GM12878 (cell line): Measurements from ENCODE around the gene TJP1. TPM values are rescaled to one million over a fixed set of nuclear protein-coding genes. Genes with fewer than 3 reads are reported as not detected.

Experiments
- ATAC-seq: fragments of 200-7000 bp; cut with Tn5 transposase; 3 replicates; pipeline ENCODE4 v1.9.1; 2020; ENCODE audit warnings: mild to moderate bottlenecking, moderate library complexity
- BruUV-seq: library from RNA; stranded (reverse); fragments of 400-500 nt; replicated peaks from 2 replicates; lab custom pipeline; 2021; lab: Mats Ljungman, UMichigan
- CTCF ChIA-PET: fragments of 300-600 bp; sonication (Branson Sonifier 250); formaldehyde crosslinking; extraction: SDS; loops from one replicate; lab custom pipeline; 2021; ENCODE audit warnings: inconsistent platforms; lab: Yijun Ruan, JAX
- POLR2A ChIA-PET: fragments of 350-600 bp; formaldehyde crosslinking; extraction: SDS; loops from one replicate; lab custom pipeline; 2021; ENCODE audit warnings: inconsistent platforms; lab: Charles Lee
- RAD21 ChIA-PET: fragments of 300-600 bp; sonication (Branson Sonifier 250); formaldehyde crosslinking; loops from one replicate; lab custom pipeline; 2023; ENCODE audit warnings: antibody characterized with exemption; ENCODE audit not compliant: unreplicated experiment; lab: Charles Lee
- SMC1A ChIA-PET: fragments of 300-600 bp; sonication (Branson Sonifier 250); formaldehyde crosslinking; loops from one replicate; lab custom pipeline; 2023; ENCODE audit not compliant: unreplicated experiment, uncharacterized antibody; lab: Charles Lee
- DNase-seq: peaks from one replicate; pipeline ENCODE4 v3.0.0-alpha.2; 2011; ENCODE audit warnings: low read depth, low spot score
- FAIRE-seq: peaks from 3 replicates; lab custom pipeline; 2011; peaks lifted over from hg19 to GRCh38; lab: Jason Lieb, UNC
- H2AFZ ChIP-seq: 2 replicates; pipeline ENCODE4 v1.6.0; 2011; ENCODE audit warnings: low read depth, low read length, control low read depth; ENCODE audit not compliant: control insufficient read depth
- H3K27ac ChIP-seq: 2 replicates; pipeline ENCODE4 v1.5.1; 2011; ENCODE audit warnings: control low read depth; ENCODE audit not compliant: control insufficient read depth, insufficient read depth
- H3K27me3 ChIP-seq, 2 experiments: replicated peaks in 1 of 2; 2 replicates each; pipeline versions ENCODE4 v1.6.0 to v1.6.1; 2011; ENCODE audit warnings: low read length in 1 of 2; ENCODE audit not compliant: control insufficient read depth in 2 of 2, insufficient read depth in 2 of 2
- H3K36me3 ChIP-seq, 2 experiments: 2 replicates each; pipeline ENCODE4 v1.5.1; 2011; ENCODE audit warnings: low read length in 1 of 2; ENCODE audit not compliant: control insufficient read depth in 2 of 2, insufficient read depth in 2 of 2
- H3K4me1 ChIP-seq: 2 replicates; pipeline ENCODE4 v1.6.1; 2011; ENCODE audit warnings: mild to moderate bottlenecking, low read length, moderate library complexity, mixed read lengths; ENCODE audit not compliant: control insufficient read depth, insufficient read depth
- H3K4me2 ChIP-seq: 2 replicates; pipeline ENCODE4 v1.6.0; 2011; ENCODE audit warnings: control low read depth; ENCODE audit not compliant: control insufficient read depth, insufficient read depth
- H3K4me3 ChIP-seq: fragments of 200-600 bp; sonication (generic); 2 replicates; pipeline ENCODE4 v1.5.1; 2016
- H3K79me2 ChIP-seq: 2 replicates; pipeline ENCODE4 v1.6.0; 2011; ENCODE audit warnings: low read length; ENCODE audit not compliant: control insufficient read depth, insufficient read depth
- H3K9ac ChIP-seq: 2 replicates; pipeline ENCODE4 v1.8.0; 2011; ENCODE audit warnings: low read length, control low read depth, mixed read lengths; ENCODE audit not compliant: control insufficient read depth, insufficient read depth
- H3K9me3 ChIP-seq: replicated peaks from 3 replicates; pipeline ENCODE4 v1.5.1; 2011; ENCODE audit warnings: mild to moderate bottlenecking, low read length; ENCODE audit not compliant: control insufficient read depth, insufficient read depth
- H4K20me1 ChIP-seq: 2 replicates; pipeline ENCODE4 v1.6.0; 2011; ENCODE audit not compliant: control insufficient read depth, insufficient read depth
- FOXM1 ChIP-seq: IDR thresholded peaks from 2 replicates; pipeline ENCODE4 v1.6.1; 2012; ENCODE audit warnings: low read depth, mild to moderate bottlenecking, inconsistent platforms, low read length, moderate library complexity
- MEF2B ChIP-seq: fragments of 450-650 bp; IDR thresholded peaks from 2 replicates; pipeline ENCODE4 v1.6.1; 2018; ENCODE audit warnings: mild to moderate bottlenecking, moderate library complexity; ENCODE audit not compliant: partially characterized antibody, poor library complexity, severe bottlenecking
- NR2F1 ChIP-seq: fragments of 450-650 bp; conservative IDR thresholded peaks from 2 replicates; pipeline ENCODE4 v1.6.1; 2017; ENCODE audit warnings: mild to moderate bottlenecking
- PAX8 ChIP-seq: fragments of 450-650 bp; IDR thresholded peaks from 2 replicates; pipeline ENCODE4 v1.6.1; 2017; ENCODE audit warnings: mild to moderate bottlenecking, moderate library complexity
- in situ Hi-C: fragments of 300-500 bp; cut with MboI; formaldehyde crosslinking; loops from 9 replicates; pipeline ENCODE4 v1.14.3; 2018; ENCODE audit warnings: mixed read lengths
- intact Hi-C: fragments of 100-400 bp; cut with micrococcal nuclease; formaldehyde crosslinking; loops from one replicate; pipeline ENCODE4 v1.14.2; 2022; ENCODE audit not compliant: unreplicated experiment
- polyA plus RNA-seq, 11 experiments: library from polyadenylated mRNA; depleted of rRNA in 4 of 11; unstranded in 6 of 11; stranded (reverse) in 5 of 11; fragments of >200 nt; fragmentation: Nextera tagmentation in 4 of 11; fragmentation: Illumina TruSeq in 1 of 11; extraction: Ambion mirVana in 4 of 11; extraction: Trizol in 1 of 11; gene quantifications; 1 replicate in 1 of 11; 2 replicates in 10 of 11; pipeline versions ENCODE4 v1.2.1 to v1.2.3, GENCODE V29; 2011 to 2016; ENCODE audit warnings: inconsistent platforms in 2 of 11, missing spikeins in 2 of 11, low read depth in 1 of 11
- total RNA-seq, 4 experiments: library from RNA; depleted of rRNA in 3 of 4; stranded (reverse); fragments of >200 nt in 3 of 4; fragmentation: Illumina TruSeq in 1 of 4; extraction: Trizol in 1 of 4; gene quantifications; 2 replicates each; pipeline versions ENCODE4 v1.2.1 to v1.2.3, GENCODE V29; 2013 to 2021
- TF ChIP-seq, protein P1 (sequence below): fragments of 450-650 bp; IDR thresholded peaks from 2 replicates; pipeline ENCODE4 v1.6.1; 2017; ENCODE audit warnings: mild to moderate bottlenecking, moderate library complexity
- TF ChIP-seq, protein P2 (sequence below): fragments of 150-350 bp; IDR thresholded peaks from 2 replicates; pipeline ENCODE4 v1.6.1; 2016; ENCODE audit warnings: low read depth, low read length

The TJP1 gene
- total and polyA plus RNA-seq, 10 of the 15 experiments (the other 5 are each of a cell fraction or from before 2014, with no cell fraction given), result 0.01 to 0.49 (median 0.08) TPM; not detected in 7

DNA sequence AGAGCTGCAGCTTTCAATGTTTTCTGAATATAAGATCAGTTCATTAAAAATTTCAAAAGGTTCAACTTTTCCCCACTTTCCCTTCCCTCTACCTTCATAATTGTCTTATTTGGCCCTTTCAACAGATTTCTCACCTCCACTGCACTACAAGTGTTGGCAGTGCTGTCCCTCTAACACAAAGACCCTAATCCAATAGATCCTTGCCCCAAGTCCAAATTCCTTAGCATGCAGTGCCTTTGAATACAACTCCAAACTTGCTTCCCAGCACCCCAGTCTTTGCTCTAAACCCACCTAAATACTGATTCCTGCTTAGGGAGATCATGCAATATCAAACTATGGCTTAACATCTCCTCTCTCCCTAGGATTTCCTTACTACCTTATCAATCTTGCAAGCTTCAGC is 43.9 kb downstream of the TJP1 start:
- no peak overlapping the region for H3K9ac ChIP-seq
- H3K79me2 ChIP-seq, result no peaks in the 10 kb centered on the region
- ATAC-seq (no peak), DNase-seq (no peak), FAIRE-seq (no peak)
- ChIA-PET CTCF (no interaction called here), RAD21 (no interaction called here), POLR2A (no interaction called here), SMC1A (no interaction called here)
- no peak overlapping the region for H3K4me3 ChIP-seq
- no peaks in the 10 kb centered on the region for H3K4me1 ChIP-seq
- no peak overlapping the region for H3K4me2 ChIP-seq
- no peaks in the 10 kb centered on the region for H3K36me3 ChIP-seq
- H4K20me1 ChIP-seq, result no peaks in the 10 kb centered on the region
- H3K9me3 ChIP-seq, result no peaks in the 10 kb centered on the region
- TF ChIP-seq FOXM1 (no peak), PAX8 (no peak), NR2F1 (no peak), MEF2B (no peak)
- TF ChIP-seq, protein P1, sequence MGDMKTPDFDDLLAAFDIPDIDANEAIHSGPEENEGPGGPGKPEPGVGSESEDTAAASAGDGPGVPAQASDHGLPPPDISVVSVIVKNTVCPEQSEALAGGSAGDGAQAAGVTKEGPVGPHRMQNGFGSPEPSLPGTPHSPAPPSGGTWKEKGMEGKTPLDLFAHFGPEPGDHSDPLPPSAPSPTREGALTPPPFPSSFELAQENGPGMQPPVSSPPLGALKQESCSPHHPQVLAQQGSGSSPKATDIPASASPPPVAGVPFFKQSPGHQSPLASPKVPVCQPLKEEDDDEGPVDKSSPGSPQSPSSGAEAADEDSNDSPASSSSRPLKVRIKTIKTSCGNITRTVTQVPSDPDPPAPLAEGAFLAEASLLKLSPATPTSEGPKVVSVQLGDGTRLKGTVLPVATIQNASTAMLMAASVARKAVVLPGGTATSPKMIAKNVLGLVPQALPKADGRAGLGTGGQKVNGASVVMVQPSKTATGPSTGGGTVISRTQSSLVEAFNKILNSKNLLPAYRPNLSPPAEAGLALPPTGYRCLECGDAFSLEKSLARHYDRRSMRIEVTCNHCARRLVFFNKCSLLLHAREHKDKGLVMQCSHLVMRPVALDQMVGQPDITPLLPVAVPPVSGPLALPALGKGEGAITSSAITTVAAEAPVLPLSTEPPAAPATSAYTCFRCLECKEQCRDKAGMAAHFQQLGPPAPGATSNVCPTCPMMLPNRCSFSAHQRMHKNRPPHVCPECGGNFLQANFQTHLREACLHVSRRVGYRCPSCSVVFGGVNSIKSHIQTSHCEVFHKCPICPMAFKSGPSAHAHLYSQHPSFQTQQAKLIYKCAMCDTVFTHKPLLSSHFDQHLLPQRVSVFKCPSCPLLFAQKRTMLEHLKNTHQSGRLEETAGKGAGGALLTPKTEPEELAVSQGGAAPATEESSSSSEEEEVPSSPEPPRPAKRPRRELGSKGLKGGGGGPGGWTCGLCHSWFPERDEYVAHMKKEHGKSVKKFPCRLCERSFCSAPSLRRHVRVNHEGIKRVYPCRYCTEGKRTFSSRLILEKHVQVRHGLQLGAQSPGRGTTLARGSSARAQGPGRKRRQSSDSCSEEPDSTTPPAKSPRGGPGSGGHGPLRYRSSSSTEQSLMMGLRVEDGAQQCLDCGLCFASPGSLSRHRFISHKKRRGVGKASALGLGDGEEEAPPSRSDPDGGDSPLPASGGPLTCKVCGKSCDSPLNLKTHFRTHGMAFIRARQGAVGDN, result no peak
- TF ChIP-seq, protein P2, sequence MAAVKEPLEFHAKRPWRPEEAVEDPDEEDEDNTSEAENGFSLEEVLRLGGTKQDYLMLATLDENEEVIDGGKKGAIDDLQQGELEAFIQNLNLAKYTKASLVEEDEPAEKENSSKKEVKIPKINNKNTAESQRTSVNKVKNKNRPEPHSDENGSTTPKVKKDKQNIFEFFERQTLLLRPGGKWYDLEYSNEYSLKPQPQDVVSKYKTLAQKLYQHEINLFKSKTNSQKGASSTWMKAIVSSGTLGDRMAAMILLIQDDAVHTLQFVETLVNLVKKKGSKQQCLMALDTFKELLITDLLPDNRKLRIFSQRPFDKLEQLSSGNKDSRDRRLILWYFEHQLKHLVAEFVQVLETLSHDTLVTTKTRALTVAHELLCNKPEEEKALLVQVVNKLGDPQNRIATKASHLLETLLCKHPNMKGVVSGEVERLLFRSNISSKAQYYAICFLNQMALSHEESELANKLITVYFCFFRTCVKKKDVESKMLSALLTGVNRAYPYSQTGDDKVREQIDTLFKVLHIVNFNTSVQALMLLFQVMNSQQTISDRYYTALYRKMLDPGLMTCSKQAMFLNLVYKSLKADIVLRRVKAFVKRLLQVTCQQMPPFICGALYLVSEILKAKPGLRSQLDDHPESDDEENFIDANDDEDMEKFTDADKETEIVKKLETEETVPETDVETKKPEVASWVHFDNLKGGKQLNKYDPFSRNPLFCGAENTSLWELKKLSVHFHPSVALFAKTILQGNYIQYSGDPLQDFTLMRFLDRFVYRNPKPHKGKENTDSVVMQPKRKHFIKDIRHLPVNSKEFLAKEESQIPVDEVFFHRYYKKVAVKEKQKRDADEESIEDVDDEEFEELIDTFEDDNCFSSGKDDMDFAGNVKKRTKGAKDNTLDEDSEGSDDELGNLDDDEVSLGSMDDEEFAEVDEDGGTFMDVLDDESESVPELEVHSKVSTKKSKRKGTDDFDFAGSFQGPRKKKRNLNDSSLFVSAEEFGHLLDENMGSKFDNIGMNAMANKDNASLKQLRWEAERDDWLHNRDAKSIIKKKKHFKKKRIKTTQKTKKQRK, result no peak
- H3K27me3 ChIP-seq, result no peaks in the 10 kb centered on the region
- no TSS peak for BruUV-seq
- in situ Hi-C loops, result no loop called here
- no peak overlapping the region for H3K27ac ChIP-seq
- H2AFZ ChIP-seq, result no peak overlapping the region
- intact Hi-C loops, result no loop called here
